ENCODE results near the gene SLC35F1. TPM values are rescaled to one million over a fixed set of nuclear protein-coding genes. Genes with fewer than 3 reads are reported as not detected.

SLC35F1 gene
- total and polyA plus RNA-seq, 2 donors, result 0.14 TPM

DNA sequence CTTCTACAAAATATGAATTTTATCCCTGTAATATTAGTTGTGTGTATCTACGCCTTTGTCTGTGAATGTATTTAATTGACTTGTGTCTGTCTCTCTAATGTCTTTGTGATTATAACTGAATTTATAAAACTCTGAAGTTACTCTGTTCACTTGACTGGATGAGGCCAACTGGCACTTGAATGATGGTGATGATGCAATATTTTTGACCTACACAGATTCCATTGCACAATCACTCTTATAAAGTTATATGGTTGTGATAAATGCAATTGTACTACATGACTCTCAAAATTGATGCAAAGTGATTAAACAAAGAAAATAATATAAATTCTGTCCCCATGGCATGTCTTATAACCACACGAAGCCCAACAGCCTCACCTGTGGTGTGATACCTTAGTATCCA, 353.8 kb downstream of the SLC35F1 start:
- Histone ChIP-seq H3K4me1 (ENCODE audit: control insufficient read depth in 2 of 2, insufficient read depth in 2 of 2, low read length in 2 of 2) (no peaks in the 10 kb centered on the region), H3K4me3 (ENCODE audit: low read length in 2 of 2) (no peak overlapping the region), H3K27ac (ENCODE audit: low read depth in 1 of 2, low read length in 1 of 2) (no peak overlapping the region), H3K27me3 (ENCODE audit: control insufficient read depth in 2 of 2, insufficient read depth in 1 of 2, low read length in 1 of 2) (no peaks in the 10 kb centered on the region), H3K9me3 (ENCODE audit: control insufficient read depth in 2 of 2, insufficient read depth in 1 of 2, low read length in 1 of 2) (no peaks in the 10 kb centered on the region), H3K36me3 (ENCODE audit: control insufficient read depth in 2 of 2, insufficient read depth in 2 of 2, low read length in 1 of 2) (no peaks in the 10 kb centered on the region)
- no peak for DNase-seq (ENCODE audit: low read depth in 6 of 9, low spot score in 9 of 9)
- 97% methylated on average over 2 of the region's 2 CpGs for WGBS

DNA sequence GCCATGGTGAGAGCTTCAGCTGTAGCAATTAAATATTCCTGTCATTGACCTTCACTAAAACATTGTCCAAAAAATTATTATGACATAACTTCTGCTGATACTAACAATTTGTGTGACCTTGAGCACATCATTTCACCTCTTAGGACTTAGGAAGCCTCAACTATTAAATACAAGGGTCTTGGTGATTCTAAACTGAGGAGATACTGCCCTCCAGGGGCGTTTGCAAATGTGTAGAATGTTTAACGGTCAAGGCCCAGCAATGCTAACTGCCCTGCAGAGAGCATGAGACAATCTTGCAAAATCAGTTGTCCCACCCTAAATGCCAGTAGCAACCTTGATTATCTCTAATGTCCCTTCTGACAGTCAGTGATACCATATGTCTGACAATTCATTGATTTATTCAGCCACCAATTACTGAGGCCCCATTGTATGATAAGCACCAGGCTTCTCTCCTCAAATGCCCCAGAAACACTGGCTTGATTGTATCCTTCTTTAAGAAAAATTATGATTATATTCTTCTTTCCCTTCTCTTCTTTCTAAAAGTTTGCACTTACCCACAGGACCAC, 356.9 kb downstream of the SLC35F1 start:
- Histone ChIP-seq H3K27ac (ENCODE audit: low read depth in 1 of 2, low read length in 1 of 2) (no peak overlapping the region), H3K36me3 (ENCODE audit: control insufficient read depth in 2 of 2, insufficient read depth in 2 of 2, low read length in 1 of 2) (no peaks in the 10 kb centered on the region), H3K4me3 (ENCODE audit: low read length in 2 of 2) (no peak overlapping the region), H3K9me3 (ENCODE audit: control insufficient read depth in 2 of 2, insufficient read depth in 1 of 2, low read length in 1 of 2) (no peaks in the 10 kb centered on the region), H3K4me1 (ENCODE audit: control insufficient read depth in 2 of 2, insufficient read depth in 2 of 2, low read length in 2 of 2) (no peaks in the 10 kb centered on the region), H3K27me3 (ENCODE audit: control insufficient read depth in 2 of 2, insufficient read depth in 1 of 2, low read length in 1 of 2) (no peaks in the 10 kb centered on the region)
- no peak for DNase-seq (ENCODE audit: low read depth in 6 of 9, low spot score in 9 of 9)
- 33% methylated on average over 2 of the region's 2 CpGs for WGBS

DNA sequence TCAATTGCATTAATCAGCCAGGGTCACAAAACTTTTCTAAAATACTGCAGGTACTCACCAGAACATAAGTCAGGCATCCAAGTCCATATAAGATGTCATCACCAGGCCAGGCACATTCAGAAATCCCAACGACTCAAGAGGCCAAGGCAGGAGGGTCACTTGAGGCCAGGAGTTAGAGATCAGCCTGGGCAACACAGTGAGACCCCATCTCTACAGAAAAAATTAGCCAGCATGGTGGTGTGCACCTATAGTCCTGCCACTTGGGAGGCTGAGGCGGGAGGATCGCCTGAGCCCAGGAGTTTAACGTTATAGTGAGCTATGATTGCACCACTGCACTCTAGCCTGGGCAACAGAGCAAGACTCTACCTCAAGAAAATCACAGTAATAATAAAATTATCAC, 362.6 kb downstream of the SLC35F1 start:
- DNase-seq (ENCODE audit: low read depth in 6 of 9, low spot score in 9 of 9), result no peak
- Histone ChIP-seq H3K4me3 (ENCODE audit: low read length in 2 of 2) (no peak overlapping the region), H3K27ac (ENCODE audit: low read depth in 1 of 2, low read length in 1 of 2) (no peak overlapping the region), H3K9me3 (ENCODE audit: control insufficient read depth in 2 of 2, insufficient read depth in 1 of 2, low read length in 1 of 2) (no peaks in the 10 kb centered on the region), H3K36me3 (ENCODE audit: control insufficient read depth in 2 of 2, insufficient read depth in 2 of 2, low read length in 1 of 2) (no peaks in the 10 kb centered on the region), H3K4me1 (ENCODE audit: control insufficient read depth in 2 of 2, insufficient read depth in 2 of 2, low read length in 2 of 2) (no peaks in the 10 kb centered on the region), H3K27me3 (ENCODE audit: control insufficient read depth in 2 of 2, insufficient read depth in 1 of 2, low read length in 1 of 2) (no peaks in the 10 kb centered on the region)
- 98% methylated on average over 4 of the region's 4 CpGs for WGBS

DNA sequence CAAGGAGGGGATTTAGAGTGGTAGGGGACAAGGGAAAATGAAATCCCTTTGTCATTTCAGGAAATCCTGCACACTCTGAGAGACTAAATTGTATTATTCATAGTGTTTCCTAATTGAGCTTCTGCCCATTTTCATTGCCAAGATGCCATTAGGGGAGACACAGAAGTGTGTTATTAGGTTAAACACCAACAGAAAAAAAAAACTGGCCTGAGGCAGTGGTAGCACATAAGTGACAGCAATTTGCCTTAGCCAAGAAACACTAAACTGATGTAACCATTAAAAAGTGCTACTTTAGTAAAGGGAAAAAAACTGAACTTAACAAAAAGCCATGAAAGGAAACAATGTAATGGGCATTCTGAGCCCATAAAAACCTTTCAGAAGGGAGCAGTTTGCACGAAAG, 370.6 kb downstream of the SLC35F1 start:
- Histone ChIP-seq H3K4me3 (ENCODE audit: low read length in 2 of 2) (no peak overlapping the region), H3K36me3 (ENCODE audit: control insufficient read depth in 2 of 2, insufficient read depth in 2 of 2, low read length in 1 of 2) (no peaks in the 10 kb centered on the region), H3K27me3 (ENCODE audit: control insufficient read depth in 2 of 2, insufficient read depth in 1 of 2, low read length in 1 of 2) (no peaks in the 10 kb centered on the region), H3K9me3 (ENCODE audit: control insufficient read depth in 2 of 2, insufficient read depth in 1 of 2, low read length in 1 of 2) (no peaks in the 10 kb centered on the region), H3K4me1 (ENCODE audit: control insufficient read depth in 2 of 2, insufficient read depth in 2 of 2, low read length in 2 of 2) (no peaks in the 10 kb centered on the region), H3K27ac (ENCODE audit: low read depth in 1 of 2, low read length in 1 of 2) (no peak overlapping the region)
- WGBS, result 91% methylated on average over 1 of the region's 1 CpG
- DNase-seq (ENCODE audit: low read depth in 6 of 9, low spot score in 9 of 9), result no peak

DNA sequence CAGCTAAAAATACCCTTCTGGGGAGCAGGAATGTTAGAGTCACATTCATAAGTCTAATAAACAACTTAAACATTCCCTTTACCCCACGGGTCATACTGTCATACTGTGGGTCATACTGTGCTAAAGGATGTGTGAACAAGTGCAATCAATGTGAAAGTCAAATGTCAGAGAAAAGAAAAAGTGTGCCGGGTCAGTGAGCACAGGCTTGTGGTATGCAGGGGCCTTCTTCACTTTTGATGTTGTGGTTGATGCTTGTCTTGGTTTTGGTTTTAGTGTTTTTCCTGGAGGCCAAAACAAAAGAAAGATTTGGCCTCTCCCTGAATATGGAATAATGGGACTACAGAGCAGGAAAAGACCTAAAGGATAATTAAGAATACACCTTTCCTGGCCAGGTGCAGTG, 373.1 kb downstream of the SLC35F1 start:
- DNase-seq (ENCODE audit: low read depth in 6 of 9, low spot score in 9 of 9), result no peak
- Histone ChIP-seq H3K27ac (ENCODE audit: low read depth in 1 of 2, low read length in 1 of 2) (no peak overlapping the region), H3K9me3 (ENCODE audit: control insufficient read depth in 2 of 2, insufficient read depth in 1 of 2, low read length in 1 of 2) (no peaks in the 10 kb centered on the region), H3K4me1 (ENCODE audit: control insufficient read depth in 2 of 2, insufficient read depth in 2 of 2, low read length in 2 of 2) (no peaks in the 10 kb centered on the region), H3K36me3 (ENCODE audit: control insufficient read depth in 2 of 2, insufficient read depth in 2 of 2, low read length in 1 of 2) (no peaks in the 10 kb centered on the region), H3K27me3 (ENCODE audit: control insufficient read depth in 2 of 2, insufficient read depth in 1 of 2, low read length in 1 of 2) (no peaks in the 10 kb centered on the region), H3K4me3 (ENCODE audit: low read length in 2 of 2) (no peak overlapping the region)
- 81% methylated on average over 2 of the region's 2 CpGs for WGBS

DNA sequence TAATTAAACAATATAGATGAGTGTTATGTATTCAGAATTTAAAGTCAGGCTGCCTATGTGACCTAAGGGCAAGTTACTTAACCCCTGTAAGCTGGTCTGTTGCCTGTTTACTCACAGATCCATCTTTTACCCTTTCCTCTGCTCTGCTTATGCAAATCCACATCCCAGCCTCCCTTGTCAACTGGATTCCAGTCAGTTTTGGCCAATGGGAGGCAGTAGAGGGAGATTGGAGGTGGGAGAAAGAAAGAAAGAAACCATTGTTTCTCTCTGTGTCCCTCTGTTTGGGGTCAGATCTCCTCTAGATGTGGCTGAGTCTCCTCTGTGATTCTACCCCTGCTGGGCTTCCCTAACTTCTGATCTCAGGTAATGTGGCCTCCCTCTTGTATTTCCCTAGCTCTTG, 374.2 kb downstream of the SLC35F1 start:
- no peak for DNase-seq (ENCODE audit: low read depth in 6 of 9, low spot score in 9 of 9)
- Histone ChIP-seq H3K27me3 (ENCODE audit: control insufficient read depth in 2 of 2, insufficient read depth in 1 of 2, low read length in 1 of 2) (no peaks in the 10 kb centered on the region), H3K9me3 (ENCODE audit: control insufficient read depth in 2 of 2, insufficient read depth in 1 of 2, low read length in 1 of 2) (no peaks in the 10 kb centered on the region), H3K27ac (ENCODE audit: low read depth in 1 of 2, low read length in 1 of 2) (no peak overlapping the region), H3K4me3 (ENCODE audit: low read length in 2 of 2) (no peak overlapping the region), H3K4me1 (ENCODE audit: control insufficient read depth in 2 of 2, insufficient read depth in 2 of 2, low read length in 2 of 2) (no peaks in the 10 kb centered on the region), H3K36me3 (ENCODE audit: control insufficient read depth in 2 of 2, insufficient read depth in 2 of 2, low read length in 1 of 2) (no peaks in the 10 kb centered on the region)

DNA sequence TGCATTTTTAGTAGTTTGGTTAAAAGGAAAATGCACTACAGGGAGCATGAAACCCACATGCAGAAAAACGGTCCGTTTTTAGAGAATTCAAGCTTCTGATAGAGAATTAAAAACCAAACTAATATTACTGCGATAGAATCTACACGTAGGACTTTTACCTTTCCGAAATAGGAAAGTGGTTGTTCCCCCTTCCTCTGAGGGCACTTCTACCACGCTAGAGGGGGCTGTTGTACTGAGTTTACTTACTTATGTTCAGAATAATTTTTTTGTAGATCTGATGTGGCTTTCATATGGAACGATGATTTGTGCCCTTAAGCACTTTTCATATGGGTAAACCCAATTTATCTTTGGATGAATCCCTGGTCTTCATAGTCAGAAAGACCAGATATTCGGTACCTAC, 376.7 kb downstream of the SLC35F1 start:
- Histone ChIP-seq H3K9me3 (ENCODE audit: control insufficient read depth in 2 of 2, insufficient read depth in 1 of 2, low read length in 1 of 2) (no peaks in the 10 kb centered on the region), H3K27ac (ENCODE audit: low read depth in 1 of 2, low read length in 1 of 2) (no peak overlapping the region), H3K4me1 (ENCODE audit: control insufficient read depth in 2 of 2, insufficient read depth in 2 of 2, low read length in 2 of 2) (no peaks in the 10 kb centered on the region), H3K27me3 (ENCODE audit: control insufficient read depth in 2 of 2, insufficient read depth in 1 of 2, low read length in 1 of 2) (no peaks in the 10 kb centered on the region), H3K4me3 (ENCODE audit: low read length in 2 of 2) (no peak overlapping the region), H3K36me3 (ENCODE audit: control insufficient read depth in 2 of 2, insufficient read depth in 2 of 2, low read length in 1 of 2) (no peaks in the 10 kb centered on the region)
- WGBS, result 23% methylated on average over 8 of the region's 8 CpGs
- DNase-seq (ENCODE audit: low read depth in 6 of 9, low spot score in 9 of 9), result peak; percentile 6 to 75 (median 46)

DNA sequence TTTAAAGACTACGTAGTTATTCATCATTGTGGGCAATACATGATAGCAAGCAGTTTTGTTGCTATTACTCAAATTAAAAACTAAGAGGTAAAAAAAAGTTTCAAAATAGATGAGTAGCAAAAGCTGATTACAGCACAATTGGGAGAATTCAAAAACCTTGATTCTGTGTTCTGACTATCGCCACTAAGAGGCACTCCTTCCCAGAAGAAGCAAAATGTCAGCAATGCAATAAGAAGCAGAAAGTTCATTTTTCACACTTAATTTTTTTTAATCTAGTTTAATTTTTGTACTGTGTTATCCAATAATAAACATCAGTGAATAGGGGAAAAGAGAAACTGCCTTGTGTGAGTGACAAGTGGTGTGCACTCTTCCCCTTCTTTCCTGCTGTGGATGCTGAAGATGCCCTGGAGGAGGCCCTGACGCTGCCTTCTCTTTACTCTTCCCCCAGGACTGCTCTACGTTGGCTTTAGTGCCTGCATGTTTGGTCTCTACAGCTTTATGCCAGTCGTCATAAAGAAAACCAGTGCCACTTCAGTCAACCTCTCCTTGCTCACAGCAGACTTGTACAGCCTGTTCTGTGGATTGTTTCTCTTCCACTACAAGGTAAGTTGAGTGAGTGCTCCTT, 377.8 kb downstream of the SLC35F1 start:
- Histone ChIP-seq H3K4me1 (ENCODE audit: control insufficient read depth in 2 of 2, insufficient read depth in 2 of 2, low read length in 2 of 2) (no peaks in the 10 kb centered on the region), H3K27ac (ENCODE audit: low read depth in 1 of 2, low read length in 1 of 2) (no peak overlapping the region), H3K9me3 (ENCODE audit: control insufficient read depth in 2 of 2, insufficient read depth in 1 of 2, low read length in 1 of 2) (no peaks in the 10 kb centered on the region), H3K4me3 (ENCODE audit: low read length in 2 of 2) (no peak overlapping the region), H3K27me3 (ENCODE audit: control insufficient read depth in 2 of 2, insufficient read depth in 1 of 2, low read length in 1 of 2) (no peaks in the 10 kb centered on the region), H3K36me3 (ENCODE audit: control insufficient read depth in 2 of 2, insufficient read depth in 2 of 2, low read length in 1 of 2) (no peaks in the 10 kb centered on the region)
- 97% methylated on average over 5 of the region's 5 CpGs for WGBS
- peak in 1 of 9 donors; percentile 14 for DNase-seq (ENCODE audit: low read depth in 6 of 9, low spot score in 9 of 9)

DNA sequence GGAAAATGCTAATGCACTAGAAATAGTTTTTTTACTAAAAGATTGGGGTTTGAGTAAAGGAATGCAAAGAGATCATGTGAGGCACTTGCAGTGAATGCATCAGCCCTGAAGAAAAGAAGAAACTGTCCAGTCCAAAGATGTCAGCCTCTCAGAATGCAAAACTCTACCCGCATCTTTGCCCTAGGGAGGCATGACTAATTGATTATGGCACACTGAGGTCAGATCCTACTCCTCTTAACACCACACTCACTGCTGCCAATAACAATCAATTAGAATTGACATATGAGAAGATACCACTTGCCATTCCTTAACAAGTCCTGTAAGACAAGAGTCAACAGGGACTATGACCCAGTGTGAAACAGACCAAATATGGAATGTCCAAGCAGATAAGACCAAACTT, 378.7 kb downstream of the SLC35F1 start:
- H3K27ac ChIP-seq (ENCODE audit: low read depth in 1 of 2, low read length in 1 of 2), result no peak overlapping the region
- DNase-seq (ENCODE audit: low read depth in 6 of 9, low spot score in 9 of 9), result no peak
- no peaks in the 10 kb centered on the region for H3K27me3 ChIP-seq (ENCODE audit: control insufficient read depth in 2 of 2, insufficient read depth in 1 of 2, low read length in 1 of 2)
- no peaks in the 10 kb centered on the region for H3K9me3 ChIP-seq (ENCODE audit: control insufficient read depth in 2 of 2, insufficient read depth in 1 of 2, low read length in 1 of 2)
- 97% methylated on average over 1 of the region's 1 CpG for WGBS
- no peak overlapping the region for H3K4me3 ChIP-seq (ENCODE audit: low read length in 2 of 2)
- no peaks in the 10 kb centered on the region for H3K4me1 ChIP-seq (ENCODE audit: control insufficient read depth in 2 of 2, insufficient read depth in 2 of 2, low read length in 2 of 2)
- no peaks in the 10 kb centered on the region for H3K36me3 ChIP-seq (ENCODE audit: control insufficient read depth in 2 of 2, insufficient read depth in 2 of 2, low read length in 1 of 2)

All from thymus (tissue), 11 donors.